SIG-M5 treated with dmso at 0.1 percent for 504 hours (cell line): ENCODE results near the gene ZNF69.
"Not testable (repeated sequence)": the region's sequence is repeated elsewhere in the genome, so short reads cannot be mapped to it uniquely, and the experiment has no call there.

ENCODE experiments used
- DNase-seq: peaks from one replicate; lab custom pipeline; 2025; ENCODE audit not compliant: unreplicated experiment; lab: John Stamatoyannopoulos, UW

Gene ZNF69

DNA sequence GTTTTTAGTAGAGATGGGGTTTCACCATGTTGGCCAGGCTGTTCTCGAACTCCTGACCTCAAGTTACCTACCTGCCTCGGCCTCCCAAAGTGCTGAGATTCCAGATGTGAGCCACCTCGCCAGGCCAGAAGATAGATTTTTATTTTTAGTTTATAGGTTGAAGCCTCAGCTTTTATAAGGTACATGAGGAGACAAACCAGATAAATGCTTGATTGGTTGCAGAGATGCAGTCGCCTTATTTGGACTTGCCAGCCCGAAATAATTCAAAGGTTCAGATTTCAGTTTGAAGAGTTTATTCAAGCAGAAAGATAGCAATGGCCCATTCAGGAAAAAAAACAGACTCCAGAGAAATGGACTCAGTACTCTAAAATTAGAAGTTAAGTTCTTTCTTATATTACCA, 3.1 kb downstream of the ZNF69 start:
- no peak for DNase-seq

DNA sequence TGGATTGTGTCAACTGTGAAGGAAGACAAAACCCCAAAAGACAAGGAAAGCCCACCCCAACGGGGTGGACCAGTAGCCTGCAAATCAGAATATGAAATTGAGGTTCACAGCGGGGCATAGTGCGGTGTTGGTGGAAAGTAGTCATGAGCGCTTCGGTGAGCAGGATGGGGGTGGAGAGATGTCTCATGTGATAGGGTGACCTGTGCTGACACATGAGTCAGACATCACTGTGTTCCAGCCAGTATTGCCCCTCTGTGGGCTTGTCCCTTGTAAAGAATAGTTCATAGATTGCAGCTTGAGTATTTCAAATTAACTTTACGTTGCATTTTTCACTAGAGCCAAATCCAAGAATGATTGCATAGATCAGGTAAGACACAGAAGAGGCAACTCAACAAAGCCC, 7.3 kb downstream of the ZNF69 start:
- DNase-seq = no peak

DNA sequence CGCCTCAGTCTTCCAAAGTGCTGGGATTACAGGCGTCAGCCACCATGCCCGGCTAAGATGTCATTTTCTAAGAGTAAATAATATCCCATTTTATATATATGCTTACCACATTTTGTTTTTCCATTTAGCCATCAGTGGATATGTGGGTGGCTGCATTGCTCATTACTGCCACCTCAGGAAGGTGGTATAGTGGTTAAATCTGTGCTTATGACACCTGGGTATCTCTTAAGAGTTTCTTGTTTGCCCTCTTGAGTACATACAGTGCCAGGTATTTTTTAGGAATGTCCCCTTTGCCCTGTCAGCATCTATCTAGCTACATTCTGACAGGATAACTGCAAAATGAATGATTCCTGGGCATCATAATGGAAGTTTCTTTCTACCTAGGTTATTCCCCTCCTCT, 14.6 kb downstream of the ZNF69 start:
- DNase-seq = no peak

DNA sequence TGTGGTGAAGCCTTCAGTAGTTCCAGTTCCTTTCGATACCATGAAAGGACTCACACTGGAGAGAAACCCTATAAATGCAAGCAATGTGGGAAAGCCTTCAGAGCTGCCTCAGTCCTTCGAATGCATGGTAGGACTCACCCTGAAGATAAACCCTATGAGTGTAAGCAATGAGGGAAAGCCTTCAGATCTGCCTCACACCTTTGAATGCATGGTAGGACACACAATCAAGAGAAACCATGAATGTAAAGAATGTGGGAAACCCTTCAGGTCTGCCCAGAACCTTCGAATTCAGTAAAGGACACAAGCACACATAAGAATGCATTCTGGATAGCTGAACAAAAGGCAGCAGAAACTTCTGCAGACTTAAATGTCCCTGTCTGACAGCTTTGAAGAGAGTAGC, 18.3 kb downstream of the ZNF69 start:
- DNase-seq = no peak

DNA sequence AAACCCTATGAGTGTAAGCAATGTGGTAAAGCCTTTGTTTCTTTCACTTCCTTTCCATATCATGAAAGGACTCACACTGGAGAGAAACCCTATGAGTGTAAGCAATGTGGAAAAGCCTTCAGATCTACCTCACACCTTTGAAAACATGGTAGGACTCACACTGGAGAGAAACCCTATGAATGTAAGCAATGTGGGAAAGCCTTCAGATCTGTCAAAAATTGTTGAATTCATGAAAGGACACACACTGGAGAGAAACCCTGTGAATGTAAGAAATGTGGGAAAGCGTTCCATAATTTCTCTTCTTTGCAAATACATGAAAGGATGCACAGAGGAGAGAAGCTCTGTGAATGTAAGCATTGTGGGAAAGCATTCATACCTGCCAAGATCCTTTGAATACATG, 24.4 kb downstream of the ZNF69 start:
- DNase-seq = not testable (repeated sequence)

DNA sequence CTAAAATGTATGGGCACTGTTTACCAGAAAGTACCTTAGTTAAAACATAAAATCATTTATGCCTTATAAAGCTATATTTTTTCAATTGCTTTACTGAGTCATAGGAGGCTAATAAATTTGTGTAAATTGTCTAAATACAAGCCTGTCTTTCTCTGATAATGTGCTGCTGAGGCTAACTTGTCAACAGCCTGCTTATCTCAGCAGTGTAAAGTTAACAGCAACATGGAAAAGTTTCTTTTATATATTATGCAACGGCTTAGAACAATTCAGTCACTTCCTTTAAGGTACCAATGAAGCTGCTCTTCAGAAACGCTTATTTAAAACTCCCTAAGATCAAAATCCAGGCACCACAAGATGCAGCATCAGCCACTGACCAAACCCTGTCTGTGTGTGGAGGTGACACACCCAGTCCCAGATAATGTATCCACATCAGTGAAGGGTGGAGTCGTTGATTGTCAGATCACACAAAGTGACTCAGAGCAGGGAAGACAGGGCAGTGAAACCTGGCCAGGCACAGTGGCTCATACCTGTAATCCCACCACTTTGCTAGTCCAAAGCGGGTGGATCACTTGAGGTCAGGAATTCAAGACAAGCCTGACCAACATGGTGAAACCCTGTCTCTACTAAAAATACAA, 27.0 kb downstream of the ZNF69 start:
- DNase-seq = not testable (repeated sequence)

DNA sequence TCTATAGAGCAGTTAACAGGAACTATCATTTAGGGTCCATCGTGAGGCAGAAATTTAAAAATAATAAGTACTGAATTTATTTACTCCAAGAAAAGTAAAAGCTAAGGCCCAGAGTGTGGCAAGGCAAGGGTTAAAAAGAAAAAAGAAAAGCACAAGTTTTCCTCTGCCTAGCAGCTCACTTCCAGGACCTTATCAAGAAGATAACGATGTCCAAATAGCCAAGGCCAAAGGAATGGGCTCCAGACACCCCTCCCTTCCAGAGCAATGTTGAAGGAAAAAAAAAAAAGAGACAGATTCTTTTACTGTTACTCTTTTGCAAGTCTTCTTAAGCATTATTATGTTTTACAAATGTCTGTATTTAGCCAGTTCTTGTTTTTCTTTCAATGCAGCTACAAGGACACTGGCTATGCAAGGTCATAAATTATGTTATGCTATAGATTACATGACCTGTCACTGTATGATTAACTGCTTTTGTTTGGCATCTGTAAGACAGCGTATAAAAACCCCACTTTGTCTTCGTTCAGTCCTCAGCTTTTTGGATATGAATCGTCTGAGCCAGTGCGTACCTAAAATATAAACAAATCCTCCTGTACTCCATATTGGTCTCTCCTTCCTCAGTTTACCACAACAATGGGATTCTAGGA, 34.4 kb downstream of the ZNF69 start:
- DNase-seq = no peak

DNA sequence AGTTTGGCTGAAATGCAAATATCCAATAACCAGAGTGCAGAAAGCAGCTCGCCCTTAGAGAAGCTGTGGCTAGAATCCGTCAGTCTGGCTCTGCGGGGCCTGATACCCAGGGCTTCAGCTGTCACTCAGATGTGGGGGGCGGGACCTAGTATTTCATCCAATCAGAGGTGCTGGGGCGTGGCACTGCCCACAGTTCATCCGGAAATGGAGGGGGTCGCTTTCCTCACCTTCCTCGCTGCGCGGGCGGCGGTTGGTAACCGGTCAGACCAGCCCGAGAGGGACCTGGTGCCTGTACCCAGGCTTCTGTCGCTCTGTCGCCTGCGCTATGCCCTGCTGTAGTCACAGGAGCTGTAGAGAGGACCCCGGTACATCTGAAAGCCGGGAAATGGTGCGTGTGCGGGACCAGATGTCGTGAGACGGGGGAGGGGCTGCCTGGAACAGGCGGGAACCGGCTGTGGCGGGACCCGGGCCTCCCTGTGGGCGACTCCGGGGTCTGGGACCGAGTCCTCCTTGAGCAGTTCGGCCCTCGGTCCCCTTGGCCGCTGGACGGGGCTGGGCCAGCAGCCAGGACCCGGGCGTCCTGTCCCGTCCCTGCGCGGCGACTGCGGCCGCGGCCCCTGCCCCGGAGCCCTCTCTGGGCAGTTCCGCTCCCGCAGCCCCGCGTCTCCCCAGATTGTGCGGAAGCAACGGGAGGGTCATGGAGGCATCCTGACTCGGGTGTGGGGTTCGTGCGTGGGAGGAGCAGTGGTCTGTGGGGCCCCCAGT, 37.5 kb downstream of the ZNF69 start, which contains the start of gene ZNF700:
TSS of gene ZNF700 (plus strand) at position 222 of the 765 bp plus-strand sequence. CDS start at position 326, 104 bp downstream.
- peak; percentile 95 for DNase-seq

DNA sequence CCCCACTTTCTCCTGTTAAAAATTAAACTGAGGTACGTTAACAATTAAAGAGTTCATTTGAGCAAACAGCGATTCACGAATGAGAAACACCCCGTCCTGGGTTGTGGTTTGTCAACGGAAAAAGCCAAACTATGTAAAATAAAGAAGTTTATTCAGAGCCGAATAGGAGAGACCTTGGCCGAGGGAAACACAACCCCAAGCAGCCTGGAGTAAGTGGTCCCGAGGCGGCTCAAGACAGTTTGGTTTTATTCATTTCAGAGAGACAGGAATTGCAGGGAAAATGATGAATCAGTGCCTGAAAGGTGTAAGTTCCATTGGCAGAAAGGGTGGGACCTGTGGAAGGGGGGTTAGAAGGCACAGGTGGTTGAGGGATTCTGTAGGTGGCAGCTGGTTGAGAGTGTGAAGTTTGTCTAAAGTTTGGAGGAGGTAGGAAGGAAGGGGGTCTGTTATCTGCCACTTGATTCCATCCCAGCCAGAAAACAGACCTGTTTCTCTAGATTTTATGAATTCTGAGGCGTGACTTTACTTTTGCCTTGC, 38.1 kb downstream of the ZNF69 start:
- DNase-seq = not testable (repeated sequence)

DNA sequence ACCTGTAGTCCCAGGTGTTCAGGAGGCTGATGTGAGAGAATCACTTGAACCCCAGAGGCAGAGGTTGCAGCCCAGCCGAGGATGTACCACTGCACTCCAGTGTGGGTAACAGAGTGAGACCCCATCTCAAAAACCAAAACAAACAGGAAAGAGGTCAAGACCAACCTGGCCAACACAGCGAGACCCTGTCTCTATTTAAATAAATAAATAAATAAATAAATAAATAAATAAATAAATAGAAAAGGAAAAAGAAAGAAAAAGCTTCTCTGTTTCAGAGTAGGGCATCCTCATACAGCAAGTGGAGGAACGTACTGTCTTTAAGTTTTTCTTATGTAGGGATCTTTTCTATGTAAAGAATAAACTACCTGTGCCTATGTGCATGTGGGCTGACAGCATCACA, 39.6 kb downstream of the ZNF69 start:
- no peak for DNase-seq

DNA sequence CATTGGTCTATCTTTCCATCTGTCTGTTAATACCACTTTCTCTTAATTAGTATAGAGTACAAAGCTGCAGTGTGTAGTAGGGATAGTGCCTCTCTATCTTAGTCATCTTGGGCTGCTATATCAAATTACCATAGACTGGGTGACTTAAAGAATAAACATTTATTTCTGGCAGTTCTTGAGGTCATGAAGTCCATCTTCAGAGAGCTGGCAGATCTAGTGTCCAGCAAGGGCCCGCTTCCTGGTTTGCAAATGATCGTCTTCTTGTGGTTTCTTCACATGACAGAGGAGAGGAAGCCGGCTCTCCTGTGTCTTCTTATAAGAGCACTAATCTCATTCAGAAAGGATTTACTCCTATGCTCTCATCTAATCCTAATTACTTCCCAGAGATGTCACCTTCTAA, 43.5 kb downstream of the ZNF69 start:
- no peak for DNase-seq

DNA sequence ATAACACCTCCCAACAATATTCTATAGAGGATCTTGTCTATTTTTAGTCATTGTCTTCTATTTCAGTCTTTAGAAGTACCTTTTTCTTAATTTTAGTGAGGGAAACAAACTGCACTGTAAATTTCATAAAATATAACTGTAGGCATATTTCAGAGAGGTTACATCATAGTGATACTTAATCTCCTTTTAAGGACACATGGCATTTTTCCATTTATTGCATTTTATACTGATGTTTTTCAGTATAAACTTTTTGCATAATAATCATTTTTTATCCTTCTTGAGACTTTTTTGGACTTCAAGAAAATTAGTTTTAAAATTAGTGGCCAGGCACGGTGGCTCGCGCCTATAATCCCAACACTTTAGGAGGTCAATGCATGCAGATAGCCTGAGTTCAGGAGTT, 43.9 kb downstream of the ZNF69 start:
- no peak for DNase-seq

DNA sequence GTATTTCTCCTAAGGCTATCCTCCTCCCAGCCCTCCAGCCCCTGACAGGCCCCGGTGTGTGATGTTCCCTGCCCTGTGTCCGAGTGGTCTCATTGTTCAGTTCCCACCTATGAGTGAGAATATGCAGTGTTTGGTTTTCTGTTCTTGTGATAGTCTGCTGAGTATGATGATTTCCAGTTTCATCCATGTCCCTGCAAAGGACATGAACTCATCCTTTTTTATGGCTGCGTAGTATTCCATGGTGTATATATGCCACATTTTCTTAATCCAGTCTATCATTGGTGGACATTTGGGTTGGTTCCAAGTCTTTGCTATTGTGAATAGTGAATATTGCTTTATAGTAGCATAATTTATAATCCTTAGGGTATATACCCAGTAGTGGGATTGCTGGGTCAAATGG, 48.2 kb downstream of the ZNF69 start:
- not testable (repeated sequence) for DNase-seq

DNA sequence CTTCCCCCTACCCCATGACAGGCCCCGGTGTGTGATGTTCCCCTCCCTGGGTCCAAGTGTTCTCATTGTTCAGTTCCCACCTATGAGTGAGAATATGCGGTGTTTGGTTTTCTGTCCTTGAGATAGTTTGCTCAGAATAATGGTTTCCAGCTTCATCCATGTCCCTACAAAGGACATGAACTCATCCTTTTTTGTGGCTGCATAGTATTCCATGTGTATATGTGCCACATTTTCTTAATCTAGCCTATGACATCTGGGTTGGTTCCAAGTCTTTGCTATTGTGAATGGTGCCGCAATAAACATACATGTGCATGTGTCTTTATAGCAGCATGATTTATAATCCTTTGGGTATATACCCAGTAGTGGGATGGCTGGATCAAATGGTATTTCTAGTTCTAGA, 50.8 kb downstream of the ZNF69 start:
- not testable (repeated sequence) for DNase-seq

DNA sequence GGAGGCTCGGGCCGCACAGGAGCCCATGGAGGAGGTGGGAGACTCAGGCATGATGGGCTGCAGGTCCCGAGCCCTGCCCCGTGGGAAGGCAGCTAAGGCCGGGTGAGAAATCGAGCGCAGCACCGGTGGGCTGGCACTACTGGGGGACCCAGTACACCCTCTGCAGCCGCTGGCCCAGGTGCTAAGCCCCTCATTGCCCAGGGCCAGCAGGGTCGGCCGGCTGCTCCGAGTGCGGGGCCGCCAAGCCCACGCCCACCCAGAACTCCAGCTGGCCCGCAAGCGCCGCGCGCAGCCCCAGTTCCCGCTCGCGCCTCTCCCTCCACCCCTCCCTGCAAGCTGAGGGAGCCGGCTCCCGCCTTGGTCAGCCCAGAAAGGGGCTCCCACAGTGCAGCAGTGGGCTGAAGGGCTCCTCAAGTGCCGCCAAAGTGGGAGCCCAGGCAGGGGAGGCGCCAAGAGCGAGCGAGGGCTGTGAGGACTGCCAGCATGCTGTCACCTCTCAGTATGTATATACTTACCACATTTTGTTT, 53.8 kb downstream of the ZNF69 start:
- not testable (repeated sequence) for DNase-seq

DNA sequence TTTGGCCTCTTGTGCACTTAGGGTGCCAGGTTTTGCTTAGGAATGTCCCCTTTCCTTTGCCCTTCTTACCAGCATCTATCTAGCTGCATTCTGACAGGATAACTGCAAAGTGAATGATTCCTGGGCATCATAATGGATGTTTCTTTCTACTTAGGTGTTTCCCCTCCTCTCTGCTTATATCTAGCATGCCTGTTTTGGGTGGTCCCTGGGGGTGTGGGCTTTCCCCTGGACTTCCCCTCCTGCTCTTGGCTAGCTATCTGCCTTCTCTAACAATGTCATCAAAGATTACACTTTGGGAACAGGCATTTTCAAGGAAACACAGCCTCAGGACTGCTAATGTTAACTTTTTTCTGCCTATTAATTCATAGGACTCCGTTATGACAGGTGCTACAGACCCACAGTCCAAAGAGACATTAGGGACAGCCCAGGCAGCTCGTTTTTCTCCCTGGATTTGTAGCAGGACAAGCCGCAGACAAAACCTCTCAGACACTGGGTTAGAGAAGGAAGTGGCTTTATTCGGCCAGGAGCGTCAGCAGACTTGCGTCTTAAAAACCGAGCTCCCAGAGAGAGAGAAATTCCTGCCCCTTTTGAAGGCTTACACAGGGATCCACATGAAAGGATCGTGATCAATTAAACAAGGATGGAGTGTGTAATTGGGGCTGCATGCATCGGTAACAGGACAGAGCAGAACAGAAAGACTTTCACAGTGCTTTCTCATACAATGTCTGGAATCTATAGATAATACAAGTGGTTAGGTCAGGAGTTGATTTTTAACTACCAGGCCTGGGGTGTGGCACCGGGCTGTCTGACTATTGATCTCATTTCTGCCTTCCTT, 54.6 kb downstream of the ZNF69 start:
- no peak for DNase-seq

DNA sequence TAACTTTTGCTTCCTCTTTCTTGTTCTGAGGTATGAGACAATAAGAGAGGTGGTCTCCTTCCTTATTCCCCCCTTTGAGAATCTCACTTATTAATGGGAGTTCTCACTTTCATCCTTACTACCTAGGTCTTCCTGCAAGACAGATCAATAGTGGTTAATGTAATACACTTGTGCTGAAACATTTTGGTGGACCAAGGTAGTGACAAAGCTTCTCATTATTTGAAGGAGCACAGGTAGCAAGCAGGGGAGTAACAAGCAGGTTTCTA, 55.2 kb downstream of the ZNF69 start:
- no peak for DNase-seq

DNA sequence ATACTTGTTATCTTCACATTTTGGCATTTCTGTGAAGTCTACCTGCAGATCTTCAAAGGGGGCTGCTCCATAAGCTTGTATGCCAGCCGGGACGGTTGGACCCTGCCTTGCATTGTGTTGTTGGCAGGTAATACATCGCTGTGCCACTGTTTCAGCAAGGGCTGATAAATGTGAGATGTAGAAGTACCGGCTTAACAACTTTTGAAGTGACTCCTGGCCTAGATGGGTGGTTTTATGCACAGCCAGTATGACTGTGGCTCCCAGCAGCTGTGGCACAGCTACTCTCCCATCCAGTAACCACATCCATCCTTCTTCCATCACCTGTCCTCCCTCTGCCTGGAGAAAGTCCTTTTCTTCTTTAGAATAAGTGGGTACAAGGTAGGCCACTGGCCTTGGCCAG, 57.1 kb downstream of the ZNF69 start:
- DNase-seq = no peak

DNA sequence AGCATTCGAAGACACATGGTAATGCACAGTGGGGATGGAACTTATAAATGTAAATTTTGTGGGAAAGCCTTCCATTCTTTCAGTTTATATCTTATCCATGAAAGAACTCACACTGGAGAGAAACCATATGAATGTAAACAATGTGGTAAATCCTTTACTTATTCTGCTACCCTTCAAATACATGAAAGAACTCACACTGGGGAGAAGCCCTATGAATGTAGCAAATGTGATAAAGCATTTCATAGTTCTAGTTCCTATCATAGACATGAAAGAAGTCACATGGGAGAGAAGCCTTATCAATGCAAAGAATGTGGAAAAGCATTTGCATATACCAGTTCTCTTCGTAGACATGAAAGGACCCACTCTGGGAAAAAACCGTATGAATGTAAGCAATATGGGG, 61.1 kb downstream of the ZNF69 start:
- DNase-seq = no peak

DNA sequence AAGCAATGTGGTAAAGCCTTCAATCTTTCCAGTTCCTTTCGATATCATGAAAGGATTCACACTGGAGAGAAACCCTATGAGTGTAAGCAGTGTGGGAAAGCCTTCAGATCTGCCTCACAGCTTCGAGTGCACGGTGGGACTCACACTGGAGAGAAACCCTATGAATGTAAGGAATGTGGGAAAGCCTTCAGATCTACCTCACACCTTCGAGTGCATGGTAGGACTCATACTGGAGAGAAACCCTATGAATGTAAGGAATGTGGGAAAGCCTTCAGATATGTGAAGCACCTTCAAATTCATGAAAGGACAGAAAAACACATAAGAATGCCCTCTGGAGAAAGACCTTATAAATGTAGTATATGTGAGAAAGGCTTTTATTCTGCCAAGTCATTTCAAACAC, 61.6 kb downstream of the ZNF69 start:
- DNase-seq = no peak

DNA sequence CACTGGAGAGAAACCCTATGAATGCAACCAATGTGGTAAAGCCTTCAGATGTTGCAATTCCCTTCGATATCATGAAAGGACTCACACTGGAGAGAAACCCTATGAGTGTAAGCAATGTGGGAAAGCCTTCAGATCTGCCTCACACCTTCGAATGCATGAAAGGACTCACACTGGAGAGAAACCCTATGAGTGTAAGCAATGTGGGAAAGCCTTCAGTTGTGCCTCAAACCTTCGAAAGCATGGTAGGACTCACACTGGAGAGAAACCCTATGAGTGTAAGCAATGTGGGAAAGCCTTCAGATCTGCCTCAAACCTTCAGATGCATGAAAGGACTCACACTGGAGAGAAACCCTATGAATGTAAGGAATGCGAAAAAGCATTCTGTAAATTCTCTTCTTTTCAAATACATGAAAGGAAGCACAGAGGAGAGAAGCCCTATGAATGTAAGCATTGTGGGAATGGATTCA, 62.1 kb downstream of the ZNF69 start:
- DNase-seq = not testable (repeated sequence)
